Activated CD4-positive, CD25-positive, alpha-beta regulatory T cell (primary cell): ENCODE measurements around the gene ZDHHC4.
"Not testable (repeated sequence)": the region's sequence is repeated elsewhere in the genome, so short reads cannot be mapped to it uniquely, and the experiment has no call there.

Experiments
- DNase-seq, 4 experiments: peaks; one replicate each; lab custom pipeline; 2025; lab: John Stamatoyannopoulos, UW

ZDHHC4 gene

DNA sequence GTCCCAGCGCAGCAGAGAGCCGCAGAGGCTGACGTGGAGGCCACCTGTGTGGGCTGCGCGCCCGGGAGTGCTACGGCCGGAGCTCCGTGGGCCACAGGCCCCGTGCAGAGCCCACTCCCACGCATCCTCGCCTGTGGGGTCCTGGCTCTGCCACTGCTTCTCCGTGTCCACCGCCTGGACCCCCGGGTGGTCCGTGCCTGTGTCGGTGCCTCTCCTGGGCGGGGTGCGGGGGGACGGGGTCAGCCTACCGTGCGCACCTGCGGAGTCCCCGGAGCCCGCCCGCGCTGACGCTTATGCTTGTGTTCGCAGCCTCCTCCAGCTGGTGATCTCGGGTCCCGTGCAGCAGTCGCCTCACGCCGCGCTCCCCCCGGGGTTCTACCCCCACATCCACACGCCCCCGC is 30.4 kb downstream of the ZDHHC4 start:
- DNase-seq, result no peak

DNA sequence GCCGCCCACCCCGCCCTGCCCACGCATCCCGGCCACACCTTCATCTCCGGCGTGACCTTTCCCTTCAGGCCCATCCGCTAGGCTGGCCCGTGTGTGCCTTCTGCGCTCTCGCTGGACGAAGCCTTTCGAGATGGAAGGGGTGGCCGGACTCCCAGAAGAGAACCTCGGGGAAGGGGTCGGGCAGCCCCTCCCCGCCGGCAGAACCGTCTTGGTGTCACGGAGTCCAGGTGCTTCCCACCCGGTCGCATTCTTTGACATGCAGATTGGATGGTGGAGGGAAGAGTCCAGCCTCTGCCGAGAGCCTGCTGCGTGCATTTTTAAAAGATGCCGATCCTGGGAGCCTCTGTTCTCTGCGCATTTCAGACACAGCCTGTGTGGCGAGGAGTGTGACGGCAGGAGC is 30.8 kb downstream of the ZDHHC4 start:
- DNase-seq, result no peak

DNA sequence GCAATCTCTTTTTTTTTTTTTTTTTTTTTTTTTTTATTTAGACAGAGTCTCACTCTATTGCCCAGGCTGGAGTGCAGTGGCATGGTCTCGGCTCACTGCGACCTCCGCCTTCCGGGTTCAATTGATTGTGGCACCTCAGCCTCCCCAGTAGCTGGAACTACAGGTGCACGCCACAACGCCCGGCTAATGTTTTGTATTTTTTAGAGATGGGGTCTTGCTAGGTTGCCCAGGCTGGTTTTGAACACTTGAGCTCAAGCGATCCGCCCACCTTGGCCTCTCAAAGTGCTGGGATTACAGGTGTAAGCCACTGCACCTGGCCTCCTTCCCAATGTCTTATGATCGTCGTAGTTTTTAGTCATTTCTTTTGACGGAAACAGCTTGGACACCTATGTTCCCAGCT is 31.5 kb downstream of the ZDHHC4 start:
- no peak for DNase-seq

DNA sequence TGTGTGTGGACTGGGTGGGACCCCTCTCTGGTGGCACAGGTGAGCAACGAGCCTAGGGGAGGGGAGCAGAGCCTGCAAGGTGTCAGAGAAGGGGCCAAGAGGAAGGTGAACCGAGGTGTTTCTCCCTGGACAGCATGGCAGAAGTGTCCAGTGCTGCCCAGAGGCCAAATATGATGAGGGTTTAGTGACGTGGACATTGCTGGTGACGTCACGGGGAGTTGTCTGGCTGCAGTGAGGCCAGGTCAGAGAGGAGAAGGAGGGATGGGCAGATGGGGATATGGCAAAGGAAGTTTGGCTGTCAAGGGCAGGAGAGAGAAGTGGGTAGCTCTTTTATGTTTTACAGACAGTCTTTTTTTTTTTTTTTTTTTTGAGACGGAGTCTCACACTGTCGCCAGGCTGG is 35.6 kb downstream of the ZDHHC4 start:
- no peak for DNase-seq

DNA sequence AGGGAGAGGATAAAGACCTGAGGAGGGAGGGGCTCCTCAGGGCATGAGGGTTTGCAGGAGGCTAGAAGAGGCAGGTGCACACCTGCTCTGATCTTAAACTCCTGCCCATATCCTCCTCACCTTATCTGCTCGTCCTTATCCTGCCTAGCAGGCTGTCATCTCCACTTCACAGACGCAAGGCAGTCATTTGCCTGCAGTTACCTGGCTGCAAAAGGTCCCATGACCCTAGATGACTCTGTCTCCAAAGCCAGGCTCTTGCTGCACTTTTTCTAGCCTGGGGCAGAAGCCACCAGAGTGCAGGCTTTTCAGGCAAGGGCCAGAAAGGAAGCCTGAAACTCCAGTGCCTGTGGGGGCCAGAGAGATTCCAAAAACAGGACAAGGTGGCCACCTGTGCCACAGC is 36.5 kb downstream of the ZDHHC4 start:
- DNase-seq, result no peak

DNA sequence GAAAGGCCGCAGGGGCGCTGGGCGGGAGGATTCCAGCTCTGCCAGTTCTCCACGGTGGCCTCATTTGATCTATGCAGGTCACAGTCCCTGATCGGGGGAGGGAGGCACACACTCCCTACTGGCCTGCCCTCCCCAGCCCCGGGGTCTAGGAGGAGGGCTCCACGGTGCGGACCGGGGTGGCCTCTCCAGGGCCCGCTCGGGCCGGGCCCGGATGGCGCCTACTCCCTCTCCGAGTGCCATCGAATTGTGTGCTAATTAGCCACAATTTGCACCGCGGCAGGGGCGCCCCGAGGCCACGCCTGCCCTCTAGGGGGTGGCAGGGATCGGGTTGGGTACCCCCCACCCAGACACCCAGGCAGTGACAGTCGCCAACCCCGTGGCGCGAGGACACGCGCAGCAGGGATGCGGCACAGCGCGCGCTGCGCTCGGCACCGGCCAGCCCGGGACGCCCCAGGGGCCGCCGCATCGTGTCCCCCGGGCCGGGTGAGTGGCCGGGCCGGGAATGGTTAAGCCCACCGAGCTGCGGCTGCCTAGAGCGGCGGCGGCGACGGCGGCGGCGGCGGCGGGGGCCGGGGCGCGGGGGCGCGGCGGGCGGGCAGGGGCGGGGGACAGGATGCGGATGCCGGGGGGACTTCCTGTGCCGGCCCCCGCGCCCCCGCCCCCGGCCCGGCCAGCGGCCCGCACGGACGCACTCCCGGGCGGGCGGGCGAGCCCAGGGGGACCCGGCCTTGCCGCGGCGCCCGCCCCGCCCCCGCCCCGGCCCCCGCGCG is 37.9 kb downstream of the ZDHHC4 start, which contains the start of gene ZNF853:
TSS of gene ZNF853 (plus strand) at position 658 of the 770 bp plus-strand sequence. CDS start 565 bp downstream, outside the sequence.
- no peak for DNase-seq

DNA sequence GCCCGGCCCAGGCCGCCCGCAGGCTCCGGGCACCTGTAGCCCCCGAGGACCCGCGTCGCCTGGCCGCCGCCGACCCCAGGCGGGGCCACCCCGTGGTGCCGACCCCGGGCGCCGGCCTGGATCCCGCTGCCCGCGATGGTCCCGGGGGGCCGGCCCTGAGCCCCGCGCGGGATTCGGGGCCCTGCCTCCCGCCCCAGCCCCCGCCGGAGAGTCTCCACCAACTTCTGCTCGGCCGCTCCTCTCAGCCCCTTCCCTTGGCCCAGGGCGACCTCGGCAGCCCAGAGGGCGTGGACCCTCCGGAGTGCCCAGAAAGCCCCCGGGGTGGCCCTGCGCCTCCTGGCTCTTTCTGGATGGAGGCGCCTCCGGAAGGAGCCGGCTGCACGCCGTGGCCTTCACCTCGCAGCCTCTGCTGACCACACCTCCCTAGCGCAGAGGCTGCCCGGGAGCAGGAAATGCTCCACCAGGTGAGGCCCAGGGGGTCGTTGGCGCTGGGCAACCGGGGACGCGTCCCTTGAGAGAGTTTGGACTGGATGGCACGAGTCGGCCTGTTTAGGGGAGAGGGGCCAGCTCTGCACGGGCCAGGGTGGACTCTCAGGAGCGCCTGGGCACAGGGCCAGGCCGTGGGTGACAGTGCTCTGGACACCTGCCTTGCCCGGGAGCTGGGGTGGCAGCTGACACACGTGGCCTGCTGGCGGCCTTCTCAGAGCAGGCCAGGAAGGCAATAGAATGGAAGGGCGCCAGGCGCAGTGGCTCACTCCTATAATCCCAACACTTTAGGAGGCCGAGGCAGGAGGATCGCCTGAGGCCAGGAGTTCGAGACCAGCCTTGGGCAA is 38.7 kb downstream of the ZDHHC4 start:
- no peak for DNase-seq

DNA sequence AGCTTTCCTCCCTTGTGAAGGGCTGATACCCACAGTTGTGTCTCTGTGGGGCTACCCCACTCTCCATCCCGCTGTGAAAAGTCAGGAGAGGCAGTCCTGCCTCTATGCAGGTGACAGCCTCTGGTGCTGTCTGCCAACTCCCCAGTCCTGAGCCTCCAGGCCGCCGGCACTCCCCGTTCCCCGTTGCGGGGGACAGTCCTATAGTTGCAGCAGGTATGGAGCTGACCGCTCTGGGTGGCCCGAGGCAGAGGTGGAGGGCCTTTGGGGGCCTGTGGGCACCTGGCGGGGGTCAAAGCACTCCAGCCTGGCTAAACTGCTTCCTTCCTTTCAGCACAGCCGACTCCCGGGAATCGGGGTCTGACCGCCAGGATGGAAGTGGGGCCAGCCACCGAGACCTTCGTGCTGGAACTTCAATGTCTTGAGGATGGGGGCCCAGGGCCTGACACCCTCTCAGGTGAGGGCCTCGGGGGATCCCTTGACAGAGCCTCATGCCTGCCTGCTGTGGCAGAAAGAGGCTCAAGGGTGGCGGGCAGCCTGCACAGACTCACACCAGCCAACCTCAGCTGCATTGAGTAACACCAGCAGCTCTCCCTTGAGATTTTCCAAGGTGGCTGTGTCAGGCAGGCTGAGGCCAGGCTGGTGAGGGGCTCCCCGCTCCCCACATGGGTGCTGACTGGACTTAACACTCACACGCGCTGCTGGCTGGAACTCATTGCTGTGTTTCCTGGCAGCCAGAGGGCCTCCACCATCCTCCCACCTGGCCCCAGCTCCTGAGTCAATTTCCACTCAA is 39.8 kb downstream of the ZDHHC4 start:
- no peak for DNase-seq

DNA sequence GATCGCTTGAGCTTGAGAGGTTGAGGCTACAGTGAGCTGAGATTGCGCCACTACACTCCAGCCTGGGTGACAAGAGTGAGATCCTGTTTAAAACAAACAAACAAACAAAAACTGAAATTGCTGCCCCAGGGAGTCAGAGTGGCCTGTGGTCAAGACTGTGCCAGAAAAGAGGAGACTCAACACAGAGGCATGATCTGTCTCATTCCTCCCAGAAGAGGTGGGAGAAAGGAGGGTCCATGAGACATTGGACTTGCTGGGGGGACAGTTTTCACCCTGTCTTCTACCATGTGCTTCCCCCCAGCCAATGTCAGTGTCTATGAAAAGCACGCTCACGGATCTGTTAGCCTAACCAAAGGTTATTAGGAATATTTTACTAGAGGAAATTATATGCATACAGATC is 41.4 kb downstream of the ZDHHC4 start:
- no peak for DNase-seq

DNA sequence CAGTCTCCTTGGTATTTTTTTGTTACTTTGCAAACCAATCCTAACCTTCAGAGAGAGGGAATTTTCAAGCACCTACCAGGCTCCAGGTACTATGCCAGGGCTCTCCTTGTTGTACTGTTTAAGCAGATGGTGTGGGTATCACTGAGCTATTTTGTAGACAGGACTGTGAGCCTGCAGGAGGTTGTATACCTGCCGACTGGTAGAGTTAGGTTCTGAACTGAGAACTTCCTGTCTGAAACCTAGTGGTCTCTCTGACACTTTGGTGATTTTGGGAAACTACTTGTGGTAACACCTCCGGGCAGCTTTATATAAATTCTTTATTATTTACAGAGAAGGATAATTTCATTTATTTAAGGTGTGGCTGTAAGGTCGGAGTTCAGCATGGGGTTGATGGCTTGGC is 42.7 kb downstream of the ZDHHC4 start:
- DNase-seq, result no peak

DNA sequence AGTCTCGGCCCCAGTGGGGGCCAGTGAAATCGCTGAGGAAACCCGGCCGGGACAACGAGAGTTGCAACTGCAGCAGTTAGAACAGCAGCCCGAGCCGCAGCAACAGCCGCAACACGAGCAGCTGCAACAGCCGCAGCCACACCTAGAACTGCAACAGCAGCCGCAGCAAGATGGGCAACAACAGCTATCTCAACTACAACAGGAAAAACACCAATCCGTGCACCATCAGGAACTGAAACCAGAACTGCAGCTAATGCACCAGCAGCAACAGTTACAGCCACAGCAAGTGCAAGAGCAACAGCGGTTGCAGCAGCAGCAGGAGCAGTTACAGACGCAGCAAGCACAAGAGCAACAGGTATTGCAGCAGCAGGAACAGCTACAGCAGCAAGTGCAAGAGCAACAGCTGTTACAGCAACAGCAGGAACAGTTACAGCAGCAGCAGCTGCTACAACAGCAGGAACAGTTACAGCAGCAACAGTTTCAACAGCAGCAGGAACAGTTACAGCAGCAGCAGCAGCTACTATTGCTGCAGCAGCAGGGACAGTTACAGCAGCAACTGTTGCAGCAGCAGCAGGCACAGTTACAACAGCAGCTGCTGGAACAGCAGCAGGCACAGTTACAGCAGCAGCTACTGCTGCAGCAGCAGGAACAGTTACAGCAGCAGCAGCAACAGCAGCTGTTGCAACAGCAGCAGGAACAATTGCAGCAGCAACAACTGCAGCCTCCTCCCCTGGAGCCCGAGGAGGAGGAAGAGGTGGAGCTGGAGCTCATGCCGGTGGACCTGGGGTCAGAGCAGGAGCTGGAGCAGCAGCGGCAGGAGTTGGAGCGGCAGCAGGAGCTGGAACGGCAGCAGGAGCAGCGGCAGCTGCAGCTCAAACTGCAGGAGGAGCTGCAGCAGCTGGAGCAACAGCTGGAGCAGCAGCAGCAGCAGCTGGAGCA is 44.2 kb downstream of the ZDHHC4 start:
- DNase-seq, result no peak

DNA sequence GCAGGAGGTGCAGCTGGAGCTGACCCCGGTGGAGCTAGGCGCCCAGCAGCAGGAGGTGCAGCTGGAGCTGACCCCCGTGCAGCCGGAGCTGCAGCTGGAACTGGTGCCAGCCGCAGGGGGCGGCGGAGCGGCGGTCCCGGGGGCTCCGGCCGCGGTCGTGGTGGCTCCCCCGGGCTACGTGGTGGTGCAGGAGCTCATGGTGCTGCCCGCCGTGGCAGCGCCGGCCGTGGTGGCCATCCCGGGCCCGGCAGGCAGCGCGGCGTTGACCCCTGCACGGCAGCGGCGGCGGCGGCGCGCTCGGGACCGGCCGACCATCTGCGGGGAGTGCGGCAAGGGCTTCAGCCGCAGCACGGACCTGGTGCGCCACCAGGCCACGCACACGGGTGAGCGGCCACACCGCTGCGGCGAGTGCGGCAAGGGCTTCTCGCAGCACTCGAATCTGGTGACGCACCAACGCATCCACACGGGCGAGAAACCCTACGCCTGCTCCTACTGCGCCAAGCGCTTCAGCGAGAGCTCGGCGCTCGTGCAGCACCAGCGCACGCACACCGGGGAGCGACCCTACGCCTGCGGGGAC is 45.0 kb downstream of the ZDHHC4 start:
- DNase-seq, result no peak

DNA sequence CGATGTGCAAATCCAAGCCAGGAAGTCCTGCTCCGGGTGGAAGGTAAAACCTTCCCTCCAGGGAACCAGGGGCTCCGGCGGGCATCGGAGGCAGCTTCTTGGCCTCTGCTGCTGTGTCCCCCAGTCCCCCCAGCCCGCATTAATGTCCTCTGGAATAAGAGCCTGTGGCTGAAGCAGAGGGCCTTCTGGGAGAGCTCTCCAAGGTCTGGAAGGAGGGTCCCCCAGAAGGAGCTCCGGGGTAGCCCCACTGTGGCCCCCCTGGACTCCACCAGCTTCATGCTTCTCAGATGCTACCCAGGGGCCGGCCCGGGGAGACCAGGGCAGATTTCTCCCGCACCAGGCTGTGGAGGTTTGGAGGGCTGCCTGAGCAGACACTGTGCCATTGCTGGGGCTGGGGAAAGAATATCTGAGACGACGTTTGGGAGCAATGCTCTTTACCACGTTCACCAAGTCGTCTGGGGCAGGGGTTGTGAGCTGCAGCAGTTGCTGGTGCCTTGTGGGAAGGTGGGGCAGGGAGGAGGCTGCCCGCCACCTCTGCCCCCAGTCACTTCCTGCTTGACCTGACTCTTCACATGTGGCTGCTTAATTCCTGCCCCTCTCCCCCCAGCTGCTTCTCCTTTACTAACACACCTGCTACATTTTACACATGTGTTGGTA is 46.5 kb downstream of the ZDHHC4 start:
- no peak for DNase-seq

DNA sequence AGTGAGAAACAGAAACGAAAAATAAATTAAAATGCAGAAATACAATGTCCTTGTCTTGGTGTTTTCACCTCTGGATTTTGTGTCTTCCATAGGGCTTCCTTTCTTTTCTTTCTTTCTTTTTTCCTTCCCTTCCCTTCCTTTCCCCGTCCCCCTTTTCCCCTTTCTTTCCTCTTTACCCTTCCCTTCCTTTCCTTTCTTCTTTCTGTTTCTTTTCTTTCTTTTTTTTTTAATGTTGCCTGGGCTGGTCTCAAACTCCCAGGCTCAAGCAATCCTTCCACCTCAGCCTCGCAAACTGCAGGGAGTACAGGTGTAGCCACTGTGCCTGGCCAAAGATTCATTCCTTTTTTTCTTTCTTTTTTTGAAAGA is 47.0 kb downstream of the ZDHHC4 start:
- no peak for DNase-seq

DNA sequence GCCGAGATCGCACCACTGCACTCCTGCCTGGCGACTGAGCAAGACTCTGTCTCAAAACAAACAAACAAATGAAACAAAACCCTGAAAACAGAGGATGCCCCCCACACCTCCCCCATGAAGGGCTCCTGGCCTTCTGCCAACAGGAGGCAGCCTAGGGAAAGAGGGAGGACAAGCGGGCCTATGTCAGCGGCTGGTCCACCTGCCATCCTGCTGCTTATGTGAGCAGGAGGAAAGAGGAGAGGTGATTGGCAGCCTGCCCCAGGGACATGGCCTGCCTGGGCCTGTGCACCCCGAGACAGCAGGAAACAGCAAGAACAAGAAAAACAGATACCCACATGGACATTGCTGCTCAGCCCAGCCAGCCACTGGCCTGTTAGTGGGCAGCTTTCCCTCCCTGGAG is 50.8 kb downstream of the ZDHHC4 start:
- no peak for DNase-seq

DNA sequence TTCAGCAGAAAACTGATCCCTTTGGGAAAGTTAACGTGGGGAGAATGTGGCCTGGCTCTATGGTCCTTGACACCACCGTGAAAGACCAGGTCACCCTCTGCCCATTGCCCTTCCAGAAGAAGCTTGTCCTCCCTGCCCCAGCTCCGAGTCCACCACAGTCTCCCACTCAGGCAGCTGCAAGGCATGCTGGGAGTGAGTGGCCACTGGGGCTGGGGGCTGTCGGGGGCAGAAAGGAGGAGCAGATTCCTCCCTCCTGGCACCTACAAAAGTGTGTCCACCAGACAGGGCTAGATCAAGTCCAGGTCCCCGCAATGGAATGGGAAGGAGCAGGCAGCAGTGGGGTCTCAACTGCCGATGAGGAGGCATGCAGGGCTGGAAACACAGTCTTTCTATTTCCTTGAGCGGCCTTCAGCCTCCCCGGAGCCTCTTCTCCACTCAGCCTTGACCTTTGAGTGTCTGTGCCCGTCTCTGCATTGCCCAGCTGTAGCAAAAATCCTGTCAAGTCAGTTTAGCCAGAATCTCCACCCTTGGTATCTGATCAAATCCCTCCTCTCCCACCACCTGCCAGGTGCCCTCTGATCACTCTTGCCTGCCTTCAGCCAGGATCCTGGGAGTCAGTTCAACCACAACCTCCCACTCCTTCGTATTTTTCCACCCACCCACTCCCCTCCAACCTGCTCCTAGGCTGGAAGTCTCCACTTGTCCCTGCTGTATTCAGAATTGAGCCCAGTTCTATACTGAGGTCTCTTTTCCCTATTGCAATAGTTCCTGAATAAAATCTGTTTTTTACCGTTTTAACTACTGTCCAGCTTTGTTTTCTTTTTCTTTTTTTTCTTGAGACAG is 53.0 kb downstream of the ZDHHC4 start:
- no peak for DNase-seq

DNA sequence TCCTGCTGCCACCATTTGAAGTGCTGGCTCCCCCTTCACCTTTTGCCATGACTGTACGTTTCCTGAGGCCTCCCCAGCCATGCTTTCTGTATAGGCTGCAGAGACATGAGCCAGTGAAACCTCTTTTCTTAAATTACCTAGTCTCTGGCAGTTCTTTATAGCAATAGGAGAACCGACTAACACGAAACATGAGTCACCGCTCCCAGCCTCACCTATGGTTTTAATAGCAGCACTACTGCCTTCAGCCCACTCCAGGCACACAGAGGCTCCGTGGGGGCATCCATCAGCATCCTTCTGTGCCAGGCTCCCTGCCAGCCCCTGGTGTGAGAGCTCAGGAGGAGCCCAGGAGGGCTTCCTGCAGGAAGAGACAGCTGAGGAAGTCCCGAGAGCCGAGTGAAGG is 54.4 kb downstream of the ZDHHC4 start:
- DNase-seq, result no peak

DNA sequence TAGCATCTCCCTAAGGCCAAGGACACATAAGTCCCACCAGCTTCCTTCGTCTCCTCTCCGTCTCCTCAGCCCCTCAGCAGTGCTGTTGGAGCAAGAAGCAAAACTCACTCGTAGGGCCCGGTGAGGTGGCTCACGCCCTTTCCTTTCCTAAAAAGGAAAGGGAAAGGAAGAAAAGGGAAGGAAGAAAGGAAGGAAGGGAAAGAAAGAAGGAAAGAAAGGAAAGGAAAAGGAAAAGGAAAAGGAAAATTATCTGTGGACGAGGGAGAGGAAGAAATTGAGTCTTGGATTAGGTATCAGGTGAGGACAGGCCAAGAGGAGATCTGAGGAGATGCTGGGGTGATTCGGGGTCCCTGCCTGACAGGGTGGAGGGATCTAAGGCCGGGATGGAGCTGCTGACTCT is 56.8 kb downstream of the ZDHHC4 start:
- DNase-seq, result no peak

DNA sequence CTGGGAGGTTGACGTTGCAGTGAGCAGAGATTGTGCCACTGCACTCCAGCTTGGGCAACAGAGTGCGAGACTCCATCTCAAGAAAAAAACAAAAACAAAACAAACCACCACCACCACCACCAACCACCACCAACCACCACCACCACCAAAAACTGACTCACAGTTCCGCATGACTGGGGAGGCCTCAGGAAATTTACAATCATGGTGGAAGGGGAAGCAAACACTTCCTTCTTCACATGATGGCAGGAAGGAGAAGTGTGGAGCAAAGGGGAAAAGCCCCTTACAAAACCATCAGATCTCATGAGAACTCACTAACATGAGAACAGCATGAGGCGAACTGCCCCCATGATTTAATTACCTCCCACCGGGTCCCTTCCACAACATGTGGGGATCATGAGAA is 57.7 kb downstream of the ZDHHC4 start:
- DNase-seq, result not testable (repeated sequence)
